Measurements from ENCODE around the gene IGFBP2.

The IGFBP2 gene

GRCh38 chr2:216689397-216689796, 56.2 kb downstream of the IGFBP2 start:
- no peaks in the 10 kb centered on the region for H3K79me2 ChIP-seq (ENCODE audit: insufficient read depth, low read length)
- no peak overlapping the region for H3K4me3 ChIP-seq (ENCODE audit: insufficient read depth, low read length, poor library complexity, severe bottlenecking)
- H3F3A ChIP-seq (ENCODE audit: insufficient read depth), result no peaks in the 10 kb centered on the region
- no peaks in the 10 kb centered on the region for H4K20me1 ChIP-seq (ENCODE audit: low read depth, low read length)
- no peak overlapping the region for H3K9ac ChIP-seq (ENCODE audit: low read length)
- no peaks in the 10 kb centered on the region for H3K27me3 ChIP-seq (ENCODE audit: low read length)
- no peak overlapping the region for H3K4me2 ChIP-seq (ENCODE audit: low read depth, low read length, poor library complexity, severe bottlenecking)
- TF ChIP-seq CTCF (IDR thresholded peaks at IDR 0.05; ENCODE audit: insufficient read depth, low read length, poor library complexity, severe bottlenecking) (no peak), EZH2phosphoT487 (conservative IDR thresholded peaks at IDR 0.05; ENCODE audit: low read length) (no peak)
- H3K36me3 ChIP-seq (ENCODE audit: low read length), result no peaks in the 10 kb centered on the region
- H3K9me3 ChIP-seq (ENCODE audit: insufficient read depth, low read length), result no peaks in the 10 kb centered on the region
- no peaks in the 10 kb centered on the region for H3K9me2 ChIP-seq (replicated peaks; ENCODE audit: insufficient read depth, low read length)
- H3K27ac ChIP-seq (ENCODE audit: low read depth, low read length), result no peak overlapping the region
- H2AFZ ChIP-seq (ENCODE audit: low read depth, low read length, severe bottlenecking), result no peak overlapping the region

GRCh38 chr2:216690456-216690852, 57.2 kb downstream of the IGFBP2 start:
- H3K4me3 ChIP-seq (ENCODE audit: insufficient read depth, low read length, poor library complexity, severe bottlenecking), result no peak overlapping the region
- H3K27me3 ChIP-seq (ENCODE audit: low read length), result no peaks in the 10 kb centered on the region
- no peak overlapping the region for H3K4me2 ChIP-seq (ENCODE audit: low read depth, low read length, poor library complexity, severe bottlenecking)
- no peak overlapping the region for H3K9ac ChIP-seq (ENCODE audit: low read length)
- no peaks in the 10 kb centered on the region for H3K9me2 ChIP-seq (replicated peaks; ENCODE audit: insufficient read depth, low read length)
- H3F3A ChIP-seq (ENCODE audit: insufficient read depth), result no peaks in the 10 kb centered on the region
- H3K79me2 ChIP-seq (ENCODE audit: insufficient read depth, low read length), result no peaks in the 10 kb centered on the region
- H3K9me3 ChIP-seq (ENCODE audit: insufficient read depth, low read length), result no peaks in the 10 kb centered on the region
- no peaks in the 10 kb centered on the region for H4K20me1 ChIP-seq (ENCODE audit: low read depth, low read length)
- no peak overlapping the region for H3K27ac ChIP-seq (ENCODE audit: low read depth, low read length)
- TF ChIP-seq EZH2phosphoT487 (conservative IDR thresholded peaks at IDR 0.05; ENCODE audit: low read length), result no peak
- no peak for TF ChIP-seq CTCF (IDR thresholded peaks at IDR 0.05; ENCODE audit: insufficient read depth, low read length, poor library complexity, severe bottlenecking)
- H3K36me3 ChIP-seq (ENCODE audit: low read length), result no peaks in the 10 kb centered on the region
- H2AFZ ChIP-seq (ENCODE audit: low read depth, low read length, severe bottlenecking), result no peak overlapping the region

GRCh38 chr2:216690853-216691741, 57.9 kb downstream of the IGFBP2 start:
- Histone ChIP-seq H2AFZ (ENCODE audit: low read depth, low read length, severe bottlenecking) (no peak overlapping the region), H3K9me3 (ENCODE audit: insufficient read depth, low read length) (no peaks in the 10 kb centered on the region), H3K4me3 (ENCODE audit: insufficient read depth, low read length, poor library complexity, severe bottlenecking) (no peak overlapping the region), H3K79me2 (ENCODE audit: insufficient read depth, low read length) (no peaks in the 10 kb centered on the region), H3K27ac (ENCODE audit: low read depth, low read length) (no peak overlapping the region), H3K9ac (ENCODE audit: low read length) (no peak overlapping the region), H3K9me2 (replicated peaks; ENCODE audit: insufficient read depth, low read length) (no peaks in the 10 kb centered on the region), H3K36me3 (ENCODE audit: low read length) (no peaks in the 10 kb centered on the region), H3K4me2 (ENCODE audit: low read depth, low read length, poor library complexity, severe bottlenecking) (no peak overlapping the region), H3K27me3 (ENCODE audit: low read length) (no peaks in the 10 kb centered on the region), H3F3A (ENCODE audit: insufficient read depth) (no peaks in the 10 kb centered on the region), H4K20me1 (ENCODE audit: low read depth, low read length) (no peaks in the 10 kb centered on the region)
- no peak for TF ChIP-seq CTCF (IDR thresholded peaks at IDR 0.05; ENCODE audit: insufficient read depth, low read length, poor library complexity, severe bottlenecking)
- TF ChIP-seq EZH2phosphoT487 (conservative IDR thresholded peaks at IDR 0.05; ENCODE audit: low read length), result no peak
